ENCODE measurements around the gene EN1.

The EN1 gene

GRCh38 chr2:118830118-118830517, 17.3 kb downstream of the EN1 start:
- in situ Hi-C loops (cut with MboI; ENCODE audit: low sequenced_read_pairs): no loop called here

GRCh38 chr2:118826093-118826492, 21.4 kb downstream of the EN1 start:
- in situ Hi-C loops (cut with MboI; ENCODE audit: low sequenced_read_pairs): no loop called here

GRCh38 chr2:118823633-118824032, 23.8 kb downstream of the EN1 start:
- in situ Hi-C loops (cut with MboI; ENCODE audit: low sequenced_read_pairs): no loop called here

- in situ Hi-C loops (cut with MboI; ENCODE audit: low sequenced_read_pairs): no loop called here
These were observed 24.9 kb downstream of the EN1 start for GRCh38 chr2:118822572-118822971.

- in situ Hi-C loops (cut with MboI; ENCODE audit: low sequenced_read_pairs): no loop called here
These were observed 25.4 kb downstream of the EN1 start for GRCh38 chr2:118822015-118822414.

GRCh38 chr2:118817469-118817868, 30.0 kb downstream of the EN1 start:
- in situ Hi-C loops (cut with MboI; ENCODE audit: low sequenced_read_pairs): no loop called here

GRCh38 chr2:118816669-118817068, 30.8 kb downstream of the EN1 start:
- in situ Hi-C loops (cut with MboI; ENCODE audit: low sequenced_read_pairs): no loop called here

- in situ Hi-C loops (cut with MboI; ENCODE audit: low sequenced_read_pairs): no loop called here
These were observed 31.7 kb downstream of the EN1 start for GRCh38 chr2:118815731-118816130.

- in situ Hi-C loops (cut with MboI; ENCODE audit: low sequenced_read_pairs): no loop called here
These were observed 32.1 kb downstream of the EN1 start for GRCh38 chr2:118815314-118815713.

- in situ Hi-C loops (cut with MboI; ENCODE audit: low sequenced_read_pairs): no loop called here
These were observed 33.1 kb downstream of the EN1 start for GRCh38 chr2:118814368-118814767.

GRCh38 chr2:118813601-118814339, 33.7 kb downstream of the EN1 start:
- in situ Hi-C loops (cut with MboI; ENCODE audit: low sequenced_read_pairs): no loop called here

GRCh38 chr2:118813111-118813510, 34.3 kb downstream of the EN1 start:
- in situ Hi-C loops (cut with MboI; ENCODE audit: low sequenced_read_pairs): no loop called here

- in situ Hi-C loops (cut with MboI; ENCODE audit: low sequenced_read_pairs): no loop called here
These were observed 34.9 kb downstream of the EN1 start for GRCh38 chr2:118812552-118812951.

GRCh38 chr2:118811514-118812115, 35.8 kb downstream of the EN1 start:
- in situ Hi-C loops (cut with MboI; ENCODE audit: low sequenced_read_pairs): no loop called here

GRCh38 chr2:118810766-118811165, 36.7 kb downstream of the EN1 start:
- in situ Hi-C loops (cut with MboI; ENCODE audit: low sequenced_read_pairs): no loop called here

- in situ Hi-C loops (cut with MboI; ENCODE audit: low sequenced_read_pairs): no loop called here
These were observed 39.0 kb downstream of the EN1 start for GRCh38 chr2:118808429-118808809.

- in situ Hi-C loops (cut with MboI; ENCODE audit: low sequenced_read_pairs): no loop called here
These were observed 39.6 kb downstream of the EN1 start for GRCh38 chr2:118807668-118808428.

GRCh38 chr2:118806797-118807667, 40.4 kb downstream of the EN1 start:
- in situ Hi-C loops (cut with MboI; ENCODE audit: low sequenced_read_pairs): no loop called here

GRCh38 chr2:118805064-118805690, 42.3 kb downstream of the EN1 start:
- in situ Hi-C loops (cut with MboI; ENCODE audit: low sequenced_read_pairs): no loop called here

- in situ Hi-C loops (cut with MboI; ENCODE audit: low sequenced_read_pairs): no loop called here
These were observed 44.4 kb downstream of the EN1 start for GRCh38 chr2:118803012-118803411.

GRCh38 chr2:118801151-118801550, 46.3 kb downstream of the EN1 start:
- in situ Hi-C loops (cut with MboI; ENCODE audit: low sequenced_read_pairs): no loop called here

Data from HL-60/S4 treated with retinoic acid at 250 ng/mL for 4 days and 3 days (cell line).